Type B pancreatic cell (in vitro differentiated cells): ENCODE data around the gene SAP30L. TPM values are rescaled to one million over a fixed set of nuclear protein-coding genes. Genes with fewer than 3 reads are reported as not detected.

Experiments
- DNase-seq: peaks from one replicate; pipeline ENCODE4 v3.0.0; 2021; ENCODE audit warnings: mixed read lengths; ENCODE audit not compliant: unreplicated experiment; ENCODE audit errors: extremely low spot score
- H3K27ac Mint-ChIP-seq: 2 replicates; pipeline ENCODE4 v1.8.0; 2021; ENCODE audit warnings: mild to moderate bottlenecking, mixed read lengths
- H3K27me3 Mint-ChIP-seq: 2 replicates; pipeline ENCODE4 v1.8.0; 2021; ENCODE audit warnings: mixed read lengths
- H3K36me3 Mint-ChIP-seq: 2 replicates; pipeline ENCODE4 v1.8.0; 2021; ENCODE audit warnings: mixed read lengths
- H3K4me1 Mint-ChIP-seq: one replicate; pipeline ENCODE4 v1.8.0; 2021; ENCODE audit warnings: mixed read lengths; ENCODE audit not compliant: unreplicated experiment
- H3K4me3 Mint-ChIP-seq: 2 replicates; pipeline ENCODE4 v1.8.0; 2021; ENCODE audit warnings: mild to moderate bottlenecking, mixed read lengths
- H3K9me3 Mint-ChIP-seq: 2 replicates; pipeline ENCODE4 v1.8.0; 2021; ENCODE audit warnings: mixed read lengths
- total RNA-seq: library from RNA; stranded (reverse); gene quantifications from 2 replicates; pipeline ENCODE4 v1.2.1, GENCODE V29; 2021; ENCODE audit warnings: low replicate concordance
- TF ChIP-seq, protein P1 (sequence below): fragments of 200-600 bp; sonication (generic); conservative IDR thresholded peaks from 2 replicates; pipeline ENCODE4 v1.5.0; 2021; ENCODE audit warnings: antibody characterized with exemption, mild to moderate bottlenecking

SAP30L gene
- total RNA-seq, 1 donor from 2014 or later = 43.7 TPM

DNA sequence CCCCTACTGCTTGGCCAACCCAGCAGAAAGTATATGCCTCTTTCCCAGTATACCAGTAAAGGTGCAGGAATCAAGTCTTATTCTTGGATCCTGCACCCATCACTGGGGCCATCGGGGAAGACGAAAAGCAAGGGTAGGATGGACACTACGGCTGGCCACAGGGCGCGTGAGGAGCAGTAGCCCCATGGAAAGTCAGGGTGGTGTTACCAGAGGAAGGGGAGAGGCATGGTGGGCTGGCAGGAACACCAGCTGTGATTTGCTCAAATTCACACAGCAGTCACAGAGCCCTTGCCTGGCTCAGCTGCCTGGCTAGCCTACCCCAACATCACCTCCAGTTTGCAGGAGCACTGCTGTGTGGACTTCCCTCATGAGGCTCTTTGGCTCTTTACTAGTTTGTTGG lies 34.5 kb upstream of the SAP30L start:
- no peak overlapping the region for H3K4me3 Mint-ChIP-seq
- H3K9me3 Mint-ChIP-seq = no peaks in the 10 kb centered on the region
- H3K36me3 Mint-ChIP-seq = peaks cover 5% of the 10 kb centered on the region
- TF ChIP-seq, protein P1, sequence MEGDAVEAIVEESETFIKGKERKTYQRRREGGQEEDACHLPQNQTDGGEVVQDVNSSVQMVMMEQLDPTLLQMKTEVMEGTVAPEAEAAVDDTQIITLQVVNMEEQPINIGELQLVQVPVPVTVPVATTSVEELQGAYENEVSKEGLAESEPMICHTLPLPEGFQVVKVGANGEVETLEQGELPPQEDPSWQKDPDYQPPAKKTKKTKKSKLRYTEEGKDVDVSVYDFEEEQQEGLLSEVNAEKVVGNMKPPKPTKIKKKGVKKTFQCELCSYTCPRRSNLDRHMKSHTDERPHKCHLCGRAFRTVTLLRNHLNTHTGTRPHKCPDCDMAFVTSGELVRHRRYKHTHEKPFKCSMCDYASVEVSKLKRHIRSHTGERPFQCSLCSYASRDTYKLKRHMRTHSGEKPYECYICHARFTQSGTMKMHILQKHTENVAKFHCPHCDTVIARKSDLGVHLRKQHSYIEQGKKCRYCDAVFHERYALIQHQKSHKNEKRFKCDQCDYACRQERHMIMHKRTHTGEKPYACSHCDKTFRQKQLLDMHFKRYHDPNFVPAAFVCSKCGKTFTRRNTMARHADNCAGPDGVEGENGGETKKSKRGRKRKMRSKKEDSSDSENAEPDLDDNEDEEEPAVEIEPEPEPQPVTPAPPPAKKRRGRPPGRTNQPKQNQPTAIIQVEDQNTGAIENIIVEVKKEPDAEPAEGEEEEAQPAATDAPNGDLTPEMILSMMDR = no peak
- DNase-seq = no peak
- H3K27me3 Mint-ChIP-seq = no peaks in the 10 kb centered on the region
- no peak overlapping the region for H3K27ac Mint-ChIP-seq
- peaks cover 8% of the 10 kb centered on the region for H3K4me1 Mint-ChIP-seq

DNA sequence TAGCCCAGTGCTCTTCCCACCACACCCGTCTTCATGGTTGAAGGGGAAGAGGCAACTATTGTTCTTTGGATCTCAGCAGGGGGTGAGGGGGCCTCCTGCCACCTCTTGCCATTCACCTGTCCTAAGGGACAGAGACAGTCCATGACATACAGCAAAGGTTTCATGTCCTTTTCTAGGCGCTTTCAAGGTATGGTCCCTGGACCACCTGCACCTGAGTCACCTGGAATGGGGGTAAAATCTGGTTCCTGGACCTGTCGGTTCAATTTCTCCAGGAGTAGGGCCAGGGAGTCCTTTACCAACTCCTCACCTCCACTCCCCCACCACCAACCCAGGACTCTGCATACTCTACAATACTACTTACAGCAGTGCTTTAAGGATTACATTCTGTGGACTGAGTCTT lies 33.5 kb upstream of the SAP30L start:
- no peak for DNase-seq
- no peak overlapping the region for H3K27ac Mint-ChIP-seq
- peaks cover 5% of the 10 kb centered on the region for H3K36me3 Mint-ChIP-seq
- no peaks in the 10 kb centered on the region for H3K27me3 Mint-ChIP-seq
- H3K9me3 Mint-ChIP-seq = no peaks in the 10 kb centered on the region
- peaks cover 8% of the 10 kb centered on the region for H3K4me1 Mint-ChIP-seq
- no peak overlapping the region for H3K4me3 Mint-ChIP-seq
- TF ChIP-seq, protein P1 = no peak

DNA sequence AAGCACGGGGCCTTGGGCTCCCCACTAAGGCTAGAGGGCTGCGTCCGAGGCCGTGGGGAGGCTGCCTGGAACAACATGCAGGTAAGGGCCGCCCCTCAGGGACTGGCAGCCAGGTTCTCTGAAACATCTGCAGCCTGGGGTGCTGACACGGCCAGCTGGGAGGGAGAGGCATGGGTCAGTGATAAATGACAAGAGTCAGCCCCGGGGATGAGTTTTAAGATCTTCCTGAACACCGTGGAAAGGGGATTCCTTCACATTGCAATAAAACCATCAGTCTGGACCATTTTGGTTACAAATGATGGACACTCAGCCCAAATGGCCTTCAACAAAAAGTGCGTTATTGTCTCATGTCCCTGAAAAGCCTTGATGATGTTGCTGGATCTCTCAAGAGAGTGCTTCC lies 32.9 kb upstream of the SAP30L start:
- Mint-ChIP-seq H3K36me3 (peaks cover 5% of the 10 kb centered on the region), H3K27ac (no peak overlapping the region), H3K9me3 (no peaks in the 10 kb centered on the region), H3K27me3 (no peaks in the 10 kb centered on the region), H3K4me3 (no peak overlapping the region), H3K4me1 (peaks cover 4% of the 10 kb centered on the region)
- TF ChIP-seq, protein P1 = no peak
- DNase-seq = no peak

DNA sequence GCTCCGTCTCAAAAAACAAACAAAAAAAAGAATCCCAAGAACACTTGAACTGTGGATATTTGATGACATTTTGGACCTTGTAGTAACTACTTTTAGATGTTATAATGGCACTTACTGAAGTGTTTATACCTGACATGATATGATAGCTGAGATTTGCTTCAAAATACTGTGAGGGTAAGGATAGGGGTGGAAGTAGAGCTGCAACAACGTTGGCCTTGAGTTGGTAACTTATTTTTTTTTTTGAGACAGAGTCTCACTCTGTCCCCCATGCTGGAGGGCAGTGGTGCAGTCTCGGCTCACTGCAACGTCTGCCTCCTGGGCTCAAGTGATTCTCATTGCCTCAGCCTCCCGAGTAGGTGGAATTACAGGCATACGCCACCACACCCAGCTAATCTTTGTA lies 30.7 kb upstream of the SAP30L start:
- Mint-ChIP-seq H3K27me3 (no peaks in the 10 kb centered on the region), H3K4me1 (no peaks in the 10 kb centered on the region), H3K36me3 (peaks cover 13% of the 10 kb centered on the region), H3K27ac (no peak overlapping the region), H3K4me3 (no peak overlapping the region), H3K9me3 (no peaks in the 10 kb centered on the region)
- TF ChIP-seq, protein P1 = no peak
- no peak for DNase-seq

DNA sequence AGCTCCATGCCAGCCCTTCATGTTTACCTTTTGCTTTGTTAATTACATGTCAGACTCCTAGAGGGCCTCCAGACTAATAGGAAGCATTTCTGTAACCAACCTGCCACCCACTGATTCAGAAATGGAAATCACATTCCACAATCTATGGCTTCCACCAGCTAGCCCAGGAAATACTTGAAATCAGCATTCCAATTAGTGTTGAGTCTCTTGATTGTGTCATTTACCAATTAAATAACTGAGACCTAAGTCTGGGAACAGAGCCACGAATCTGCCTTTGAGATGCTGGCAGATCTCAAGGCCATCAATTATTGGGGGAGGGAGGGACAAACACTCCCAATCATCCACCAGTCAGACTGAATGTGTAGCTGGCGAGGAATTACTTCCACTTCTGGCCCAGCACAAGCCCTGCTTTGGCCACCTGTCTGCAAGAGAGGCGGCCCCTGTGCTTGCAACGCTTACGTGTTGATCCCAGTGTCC lies 27.4 kb upstream of the SAP30L start:
- no peak overlapping the region for H3K27ac Mint-ChIP-seq
- no peaks in the 10 kb centered on the region for H3K4me1 Mint-ChIP-seq
- no peak overlapping the region for H3K4me3 Mint-ChIP-seq
- no peaks in the 10 kb centered on the region for H3K27me3 Mint-ChIP-seq
- no peaks in the 10 kb centered on the region for H3K9me3 Mint-ChIP-seq
- peaks cover 20% of the 10 kb centered on the region for H3K36me3 Mint-ChIP-seq
- TF ChIP-seq, protein P1 = no peak
- no peak for DNase-seq

DNA sequence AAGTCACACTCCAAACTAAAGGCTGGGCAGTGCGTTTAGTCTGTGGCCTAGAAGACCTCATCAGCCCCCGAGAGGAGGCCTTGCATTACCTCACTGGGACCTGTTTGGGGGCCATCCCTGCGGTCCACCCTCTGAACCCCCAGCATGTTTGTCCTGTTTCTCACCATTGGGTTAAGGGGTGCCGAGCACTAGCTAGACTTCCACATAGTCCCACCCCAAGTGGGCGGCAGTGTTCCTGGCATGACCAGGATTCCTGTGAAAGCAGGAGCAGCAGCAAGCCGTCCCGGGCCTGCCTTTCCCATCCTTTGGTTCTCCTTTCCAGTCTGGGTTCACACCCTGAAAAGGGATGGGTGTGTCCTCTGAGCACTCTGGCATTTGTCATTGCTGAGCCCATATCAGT lies 26.6 kb upstream of the SAP30L start:
- Mint-ChIP-seq H3K9me3 (no peaks in the 10 kb centered on the region), H3K27me3 (no peaks in the 10 kb centered on the region), H3K4me1 (no peaks in the 10 kb centered on the region), H3K4me3 (no peak overlapping the region), H3K27ac (no peak overlapping the region), H3K36me3 (peaks cover 19% of the 10 kb centered on the region)
- DNase-seq = no peak
- TF ChIP-seq, protein P1 = no peak
